Pulmonary artery endothelial cell (primary cell): ENCODE data around the gene MYO1B. TPM values are rescaled to one million over a fixed set of nuclear protein-coding genes. Genes with fewer than 3 reads are reported as not detected.
"Not testable (repeated sequence)": the region's sequence is repeated elsewhere in the genome, so short reads cannot be mapped to it uniquely, and the experiment has no call there.

Experiments
- DNase-seq: peaks from one replicate; pipeline ENCODE4 v3.0.0-alpha.2; 2011; ENCODE audit warnings: low read depth, low spot score
- total RNA-seq: library from RNA; depleted of rRNA; stranded (reverse); fragments of >200 nt; gene quantifications from 2 replicates; pipeline ENCODE4 v1.2.3, GENCODE V29; 2014

Gene MYO1B
- total RNA-seq, 1 donor from 2014 or later = 45.4 TPM

DNA sequence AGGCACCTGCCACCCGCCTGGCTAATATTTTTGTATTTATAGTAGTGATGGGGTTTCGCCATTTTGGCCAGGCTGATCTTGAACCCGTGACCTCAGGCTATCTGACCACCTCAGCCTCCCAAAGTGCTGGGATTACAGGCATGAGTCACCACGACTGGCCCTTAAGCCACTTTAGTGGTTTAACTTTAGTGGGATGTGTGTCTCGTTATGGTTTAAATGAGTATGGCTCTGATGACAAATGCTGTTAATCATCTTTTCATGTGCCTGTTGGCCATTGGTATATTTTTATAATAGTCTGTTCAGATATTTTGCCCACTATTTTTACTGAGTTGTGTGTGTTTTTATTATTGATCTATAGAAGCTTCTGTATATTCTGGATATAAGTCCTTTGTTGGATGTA lies 205.9 kb downstream of the MYO1B start:
- DNase-seq = no peak

GRCh38 chr2:191452065-191452464 lies 206.9 kb downstream of the MYO1B start:
- DNase-seq = no peak

- DNase-seq = no peak
Observed at GRCh38 chr2:191453761-191454160, 208.6 kb downstream of the MYO1B start.

DNA sequence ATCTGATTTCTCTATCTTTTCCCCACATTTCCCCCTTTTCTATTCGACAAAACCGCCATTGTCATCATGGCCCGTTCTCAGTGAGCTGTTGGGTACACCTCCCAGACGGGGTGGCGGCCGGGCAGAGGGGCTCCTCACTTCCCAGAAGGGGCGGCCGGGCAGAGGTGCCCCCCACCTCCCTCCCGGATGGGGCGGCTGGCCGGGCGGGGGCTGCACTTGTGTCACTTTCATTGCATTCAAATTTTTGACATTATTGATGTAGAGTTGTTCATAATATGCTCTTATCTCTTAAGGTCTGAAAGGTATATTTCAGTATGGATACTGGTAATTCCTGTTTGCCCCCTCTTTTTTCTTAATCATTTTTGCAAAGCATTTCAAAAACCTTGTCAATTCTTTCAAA lies 211.3 kb downstream of the MYO1B start:
- DNase-seq = not testable (repeated sequence)

GRCh38 chr2:191459158-191459557 lies 214.0 kb downstream of the MYO1B start:
- DNase-seq = no peak

DNA sequence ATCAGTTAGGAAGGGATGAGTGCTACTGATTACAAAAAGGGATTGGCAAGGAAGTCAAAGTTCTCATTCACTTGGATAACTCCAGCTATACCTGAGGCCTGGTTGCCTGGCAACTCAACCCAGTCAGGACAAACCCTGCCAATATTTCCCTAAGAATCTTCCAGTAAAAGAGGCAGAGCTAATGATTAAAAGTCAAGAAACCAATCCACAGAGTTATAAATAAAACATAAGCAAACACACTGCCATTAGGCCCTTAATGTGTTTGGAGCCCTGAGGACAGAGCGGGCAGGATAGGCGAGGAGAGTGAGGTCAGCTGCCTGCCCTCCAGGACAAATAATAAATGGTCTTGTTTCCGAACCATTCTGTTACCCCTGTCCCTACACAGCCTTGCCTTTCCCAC lies 217.2 kb downstream of the MYO1B start:
- DNase-seq = no peak

DNA sequence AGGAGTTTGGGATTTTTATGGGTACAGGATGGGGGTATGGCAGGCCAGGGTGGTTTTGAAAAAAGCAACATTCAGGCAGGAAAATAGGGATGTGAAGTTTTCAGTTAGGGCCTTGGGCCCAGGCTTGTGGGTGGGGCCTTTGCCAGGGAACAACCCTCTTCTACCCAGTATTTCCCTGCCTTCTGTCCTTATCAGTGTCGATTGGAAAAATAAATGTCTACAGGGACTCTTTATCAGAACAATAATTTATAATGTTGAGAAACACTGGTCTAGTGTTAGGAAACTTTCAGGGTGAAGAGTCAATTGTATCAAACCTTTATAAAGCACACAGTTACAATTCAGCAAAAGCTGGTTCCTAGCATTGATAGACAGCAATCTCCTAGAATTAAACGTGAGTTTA lies 218.6 kb downstream of the MYO1B start:
- DNase-seq = no peak

- DNase-seq = no peak
Observed at GRCh38 chr2:191465766-191466420, 220.7 kb downstream of the MYO1B start.

- DNase-seq = no peak
Observed at GRCh38 chr2:191467113-191467512, 221.9 kb downstream of the MYO1B start.

GRCh38 chr2:191470306-191470705 lies 225.1 kb downstream of the MYO1B start:
- no peak for DNase-seq

DNA sequence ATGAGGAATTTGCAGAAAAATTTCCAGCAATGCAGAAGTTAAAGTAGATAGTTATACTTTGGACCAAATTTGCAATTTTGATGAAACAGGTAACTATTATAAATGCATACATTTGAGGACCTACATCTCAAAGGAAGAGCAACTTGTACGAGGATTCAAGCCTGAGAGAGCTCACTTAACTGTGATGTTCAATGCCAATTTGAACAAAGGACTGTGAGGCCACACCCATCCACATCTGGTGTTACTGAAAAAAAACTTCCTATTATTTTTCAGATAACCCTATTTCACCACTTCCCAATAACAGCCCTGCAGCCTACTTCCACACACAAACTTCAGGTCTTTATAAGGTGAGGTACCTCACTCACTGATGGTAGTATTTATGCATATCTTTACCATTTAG lies 229.3 kb downstream of the MYO1B start:
- DNase-seq = no peak

Other genes with a start within 250 kb of the MYO1B start
- 75.0 and 119 TPM in 2 replicates for gene STAT1, start 231.2 kb upstream of the MYO1B start, total RNA-seq
- 0.13 and 0.56 TPM in 2 replicates for gene STAT4, start 94.4 kb upstream of the MYO1B start, total RNA-seq